Epithelial cell of proximal tubule (primary cell): ENCODE measurements around the gene SLC5A11. TPM values are rescaled to one million over a fixed set of nuclear protein-coding genes. Genes with fewer than 3 reads are reported as not detected.

Source experiments
- DNase-seq: peaks from one replicate; pipeline ENCODE4 v3.0.0-alpha.2; 2011; ENCODE audit warnings: low read depth
- H3K4me3 ChIP-seq: 2 replicates; pipeline ENCODE4 v1.5.1; 2011; ENCODE audit warnings: low read depth, mild to moderate bottlenecking, low read length
- total RNA-seq: library from RNA; depleted of rRNA; stranded (reverse); fragments of >200 nt; gene quantifications from 2 replicates; pipeline ENCODE4 v1.2.3, GENCODE V29; 2015
- TF ChIP-seq, protein P1 (sequence below): conservative IDR thresholded peaks from 2 replicates; pipeline ENCODE4 v1.5.1; 2012; ENCODE audit warnings: low read depth, mild to moderate bottlenecking, low read length

The SLC5A11 gene
- total RNA-seq, 1 donor from 2014 or later: not detected

DNA sequence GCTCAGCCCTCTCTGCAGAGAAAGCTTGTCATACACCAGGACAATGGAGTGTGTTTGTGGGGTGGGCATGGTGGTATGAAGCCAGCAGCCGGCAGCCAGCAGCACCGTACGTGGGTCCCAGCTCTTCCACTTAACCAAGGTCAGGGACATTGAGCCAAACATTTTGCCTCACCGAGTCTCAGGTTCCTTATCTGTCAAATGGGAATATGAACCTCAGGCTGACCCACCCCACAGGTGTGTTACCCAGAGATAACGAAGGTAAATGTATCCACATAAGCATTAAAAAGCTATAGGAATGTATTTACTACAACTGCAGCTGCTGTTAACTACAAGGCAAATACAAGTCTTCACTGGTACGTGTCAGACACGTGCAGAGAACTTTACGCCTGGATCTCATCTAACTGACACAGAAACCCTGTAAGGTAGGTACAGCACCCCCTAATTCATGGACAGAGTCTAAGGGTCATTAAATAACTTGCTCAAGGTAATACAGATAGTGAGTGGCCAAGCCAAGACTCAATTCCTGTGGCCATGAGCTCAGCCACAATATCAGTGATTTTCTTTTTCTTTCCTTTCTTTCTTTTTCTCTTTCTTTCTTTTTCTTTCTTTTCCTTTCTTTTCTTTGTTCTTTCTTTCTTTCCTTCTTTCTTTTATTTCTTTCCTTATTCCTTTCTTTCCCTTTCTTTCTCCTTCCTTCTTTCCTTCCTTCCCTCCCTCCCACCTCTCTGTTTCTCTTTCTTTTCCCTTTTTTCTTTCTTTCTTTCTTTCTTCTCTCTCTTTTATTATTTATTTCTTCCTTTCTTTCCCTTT lies 990 bp downstream of the SLC5A11 start:
- TF ChIP-seq, protein P1, sequence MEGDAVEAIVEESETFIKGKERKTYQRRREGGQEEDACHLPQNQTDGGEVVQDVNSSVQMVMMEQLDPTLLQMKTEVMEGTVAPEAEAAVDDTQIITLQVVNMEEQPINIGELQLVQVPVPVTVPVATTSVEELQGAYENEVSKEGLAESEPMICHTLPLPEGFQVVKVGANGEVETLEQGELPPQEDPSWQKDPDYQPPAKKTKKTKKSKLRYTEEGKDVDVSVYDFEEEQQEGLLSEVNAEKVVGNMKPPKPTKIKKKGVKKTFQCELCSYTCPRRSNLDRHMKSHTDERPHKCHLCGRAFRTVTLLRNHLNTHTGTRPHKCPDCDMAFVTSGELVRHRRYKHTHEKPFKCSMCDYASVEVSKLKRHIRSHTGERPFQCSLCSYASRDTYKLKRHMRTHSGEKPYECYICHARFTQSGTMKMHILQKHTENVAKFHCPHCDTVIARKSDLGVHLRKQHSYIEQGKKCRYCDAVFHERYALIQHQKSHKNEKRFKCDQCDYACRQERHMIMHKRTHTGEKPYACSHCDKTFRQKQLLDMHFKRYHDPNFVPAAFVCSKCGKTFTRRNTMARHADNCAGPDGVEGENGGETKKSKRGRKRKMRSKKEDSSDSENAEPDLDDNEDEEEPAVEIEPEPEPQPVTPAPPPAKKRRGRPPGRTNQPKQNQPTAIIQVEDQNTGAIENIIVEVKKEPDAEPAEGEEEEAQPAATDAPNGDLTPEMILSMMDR: no peak
- no peak overlapping the region for H3K4me3 ChIP-seq
- DNase-seq: no peak

DNA sequence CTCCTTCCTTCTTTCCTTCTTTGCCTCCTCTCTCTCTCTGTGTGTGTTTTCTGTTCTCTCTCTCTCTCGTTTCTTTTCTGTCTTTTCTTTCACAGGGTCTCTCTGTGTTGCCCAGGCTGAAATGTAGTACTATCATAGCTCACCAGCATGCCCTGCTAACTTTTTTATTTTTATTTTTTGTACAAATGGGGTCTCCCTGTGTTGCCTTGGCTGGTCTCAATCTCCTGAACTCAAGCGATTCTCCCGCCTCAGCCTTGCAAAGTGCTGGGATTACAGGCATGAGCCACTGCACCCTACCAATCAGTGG lies 1.5 kb downstream of the SLC5A11 start:
- TF ChIP-seq, protein P1: no peak
- DNase-seq: no peak
- H3K4me3 ChIP-seq: no peak overlapping the region

GRCh38 chr16:24848065-24848464 lies 2.3 kb downstream of the SLC5A11 start:
- DNase-seq: no peak
- no peak overlapping the region for H3K4me3 ChIP-seq
- TF ChIP-seq, protein P1: no peak

DNA sequence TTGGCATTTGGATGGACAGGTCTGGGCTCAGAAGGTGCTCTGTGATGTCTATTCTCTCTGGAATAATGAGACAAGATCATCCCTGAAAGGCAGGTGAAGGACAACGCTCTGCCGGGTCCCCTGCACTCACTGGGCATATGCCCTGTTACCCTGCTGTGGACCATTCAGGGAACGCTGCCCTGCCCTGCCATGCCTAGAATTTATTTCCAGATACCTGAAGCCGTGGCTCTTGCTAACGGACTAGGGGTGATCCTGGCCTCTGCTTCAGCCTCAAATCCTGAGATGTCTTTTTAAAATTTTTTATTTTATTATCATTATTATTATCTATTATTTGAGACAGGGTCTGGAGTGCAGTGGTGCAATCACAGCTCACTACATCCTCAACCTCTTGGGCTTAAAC lies 3.9 kb downstream of the SLC5A11 start:
- no peak overlapping the region for H3K4me3 ChIP-seq
- DNase-seq: no peak
- TF ChIP-seq, protein P1: no peak

DNA sequence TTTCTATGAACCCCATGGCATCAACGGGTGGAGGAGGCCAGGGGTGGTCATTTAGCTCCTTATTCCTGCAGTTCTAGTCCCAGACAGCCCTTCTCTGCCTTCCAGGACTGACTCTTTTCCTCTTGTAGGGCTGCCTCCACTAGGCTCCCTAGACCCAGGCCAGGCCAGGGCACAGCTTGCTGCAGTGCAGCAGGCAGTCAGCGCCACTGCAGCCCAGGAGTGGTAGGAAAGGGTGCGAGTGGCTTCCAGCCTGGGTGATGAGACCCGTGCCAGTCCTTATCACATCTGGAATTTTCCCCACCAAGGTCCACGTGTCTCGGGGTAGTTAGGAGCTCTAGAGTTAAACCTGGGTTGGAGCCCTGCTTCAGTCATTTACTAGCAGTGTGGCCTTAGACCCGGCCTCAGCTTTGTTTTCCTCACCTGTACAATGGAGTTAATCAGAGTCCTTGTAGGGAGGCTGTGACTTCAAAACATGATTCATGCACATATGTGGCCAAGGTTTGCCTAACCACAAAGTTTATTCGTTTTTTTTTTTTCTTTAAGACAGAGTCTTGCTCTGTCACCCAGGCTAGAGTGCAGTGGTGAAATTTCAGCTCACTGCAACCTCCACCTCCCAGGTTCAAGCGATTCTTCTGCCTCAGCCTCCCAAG lies 4.7 kb downstream of the SLC5A11 start:
- TF ChIP-seq, protein P1: no peak
- DNase-seq: no peak
- H3K4me3 ChIP-seq: no peak overlapping the region

DNA sequence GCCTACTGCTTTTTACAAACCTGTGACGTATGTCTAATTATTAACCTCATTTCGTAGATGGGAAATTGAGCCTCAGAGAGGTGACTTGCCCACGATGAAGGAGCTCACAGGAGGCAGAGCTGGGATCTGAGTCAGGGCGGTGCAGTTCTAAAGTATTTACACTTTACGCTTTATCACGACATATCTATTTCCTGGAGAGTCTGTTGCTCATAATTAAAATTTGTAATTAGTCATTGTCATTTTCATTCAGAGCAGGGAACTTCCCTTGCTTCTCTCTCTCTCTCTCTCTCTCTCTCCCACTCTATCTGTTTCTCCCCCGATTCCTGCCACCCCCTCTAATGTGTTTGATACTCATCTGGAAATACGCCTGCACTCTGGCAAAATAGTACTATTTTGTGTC lies 5.9 kb downstream of the SLC5A11 start:
- H3K4me3 ChIP-seq: no peak overlapping the region
- DNase-seq: no peak
- TF ChIP-seq, protein P1: no peak

- H3K4me3 ChIP-seq: no peak overlapping the region
- DNase-seq: no peak
- TF ChIP-seq, protein P1: no peak
Measured at GRCh38 chr16:24852281-24852721, 6.5 kb downstream of the SLC5A11 start.
